Gastroesophageal sphincter (tissue), 4 donors: ENCODE results near the gene BCAS3. TPM values are rescaled to one million over a fixed set of nuclear protein-coding genes. Genes with fewer than 3 reads are reported as not detected.
"Not testable (repeated sequence)": the region's sequence is repeated elsewhere in the genome, so short reads cannot be mapped to it uniquely, and the experiment has no call there.

Experiments
- ATAC-seq: fragments of 150-250 bp; one replicate; pipeline ENCODE4 v1.9.1; 2016; ENCODE audit warnings: mild to moderate bottlenecking, moderate library complexity
- H3K27ac ChIP-seq, 4 donors: fragments of 200-600 bp; sonication (generic) in 3 of 4; 1 replicate in 3 of 4; 2 replicates in 1 of 4; pipeline ENCODE4 v1.5.1; 2016 to 2019
- H3K27me3 ChIP-seq: fragments of 200-600 bp; sonication (generic); one replicate; pipeline ENCODE4 v1.5.1; 2019
- H3K36me3 ChIP-seq, 2 donors: fragments of 200-600 bp; sonication (generic); one replicate each; pipeline ENCODE4 v1.5.1; 2019; ENCODE audit warnings: control low read depth in 1 of 2
- H3K4me1 ChIP-seq, 3 donors: fragments of 200-600 bp; sonication (generic); 1 replicate in 2 of 3; 2 replicates in 1 of 3; pipeline ENCODE4 v1.5.1; 2016 to 2019; ENCODE audit warnings: control low read depth in 2 of 3
- H3K4me3 ChIP-seq, 2 donors: fragments of 200-600 bp; sonication (generic); one replicate each; pipeline ENCODE4 v1.5.1; 2019; ENCODE audit warnings: mild to moderate bottlenecking in 1 of 2, moderate library complexity in 1 of 2
- H3K9me3 ChIP-seq, 3 donors: fragments of 200-600 bp; sonication (generic); one replicate each; pipeline ENCODE4 v1.5.1; 2017 to 2019; ENCODE audit warnings: control low read depth in 2 of 3
- EP300 ChIP-seq: sonication (generic); formaldehyde crosslinking; IDR thresholded peaks from one replicate; pipeline ENCODE4 v1.6.1; 2017; ENCODE audit warnings: antibody characterized with exemption, mild to moderate bottlenecking
- POLR2A ChIP-seq, 2 donors: fragments of 450-650 bp; IDR thresholded peaks; one replicate each; pipeline ENCODE4 v1.6.1; 2017; ENCODE audit warnings: antibody characterized with exemption in 2 of 2, mild to moderate bottlenecking in 2 of 2, moderate library complexity in 1 of 2
- POLR2AphosphoS5 ChIP-seq: sonication (generic); formaldehyde crosslinking; IDR thresholded peaks from one replicate; pipeline ENCODE4 v1.6.1; 2017; ENCODE audit warnings: antibody characterized with exemption
- WGBS, 2 donors: methylation state at CpG; one replicate each; pipeline ENCODE4 v1.1.5; 2018; ENCODE audit warnings: low coverage in 1 of 2; 5-methylcytosine and 5-hydroxymethylcytosine counted together
- total RNA-seq, 4 donors: library from RNA; depleted of rRNA; stranded (reverse); fragments of >200 nt; gene quantifications; one replicate each; pipeline ENCODE4 v1.1.0, GENCODE V29; 2016
- TF ChIP-seq, protein P1 (sequence below), 4 experiments: fragments of 200-600 bp in 2 of 4; fragments of 450-650 bp in 2 of 4; sonication (generic) in 1 of 4; IDR thresholded peaks; one replicate each; pipeline ENCODE4 v1.5.1; 2017 to 2019; ENCODE audit warnings: antibody characterized with exemption in 4 of 4, mild to moderate bottlenecking in 2 of 4, moderate library complexity in 2 of 4

Gene BCAS3
- total RNA-seq, 4 donors from 2014 or later, result 18.8 to 37.0 (median 34.5) TPM

DNA sequence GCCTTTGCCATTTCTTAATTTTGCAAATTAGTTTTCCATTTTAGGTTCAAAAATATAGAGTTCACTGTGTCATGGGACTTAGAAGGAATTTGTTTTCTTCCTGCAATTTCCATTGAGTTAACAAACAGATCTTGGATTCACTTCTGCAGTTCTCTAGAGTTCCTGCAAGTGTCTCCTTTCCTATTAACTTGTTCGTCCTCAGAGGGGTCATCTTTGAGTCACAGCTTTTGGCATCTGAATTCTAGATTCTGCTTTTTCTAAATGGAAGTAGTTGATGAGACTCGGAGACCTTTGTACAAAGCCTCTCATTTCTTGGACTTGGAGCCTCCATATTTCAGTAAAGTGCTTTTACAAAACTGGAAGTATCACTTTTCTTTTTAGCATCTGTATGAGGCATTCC is 323.3 kb downstream of the BCAS3 start:
- ATAC-seq, result no peak
- H3K27ac ChIP-seq, result no peak overlapping the region
- TF ChIP-seq, protein P1, sequence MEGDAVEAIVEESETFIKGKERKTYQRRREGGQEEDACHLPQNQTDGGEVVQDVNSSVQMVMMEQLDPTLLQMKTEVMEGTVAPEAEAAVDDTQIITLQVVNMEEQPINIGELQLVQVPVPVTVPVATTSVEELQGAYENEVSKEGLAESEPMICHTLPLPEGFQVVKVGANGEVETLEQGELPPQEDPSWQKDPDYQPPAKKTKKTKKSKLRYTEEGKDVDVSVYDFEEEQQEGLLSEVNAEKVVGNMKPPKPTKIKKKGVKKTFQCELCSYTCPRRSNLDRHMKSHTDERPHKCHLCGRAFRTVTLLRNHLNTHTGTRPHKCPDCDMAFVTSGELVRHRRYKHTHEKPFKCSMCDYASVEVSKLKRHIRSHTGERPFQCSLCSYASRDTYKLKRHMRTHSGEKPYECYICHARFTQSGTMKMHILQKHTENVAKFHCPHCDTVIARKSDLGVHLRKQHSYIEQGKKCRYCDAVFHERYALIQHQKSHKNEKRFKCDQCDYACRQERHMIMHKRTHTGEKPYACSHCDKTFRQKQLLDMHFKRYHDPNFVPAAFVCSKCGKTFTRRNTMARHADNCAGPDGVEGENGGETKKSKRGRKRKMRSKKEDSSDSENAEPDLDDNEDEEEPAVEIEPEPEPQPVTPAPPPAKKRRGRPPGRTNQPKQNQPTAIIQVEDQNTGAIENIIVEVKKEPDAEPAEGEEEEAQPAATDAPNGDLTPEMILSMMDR (IDR thresholded peaks at IDR 0.05), result peak in 2 of 4 experiments; percentile 19 to 31
- TF ChIP-seq EP300, result no peak
- H3K36me3 ChIP-seq, result no peaks in the 10 kb centered on the region
- 23 to 38% methylated on average over 2 of the region's 2 CpGs for WGBS, 2 donors
- H3K4me3 ChIP-seq, result no peak overlapping the region
- H3K4me1 ChIP-seq, result peaks cover 0 to 8% (median 0%) of the 10 kb centered on the region in 3 donors
- no peaks in the 10 kb centered on the region for H3K9me3 ChIP-seq
- H3K27me3 ChIP-seq, result no peaks in the 10 kb centered on the region

DNA sequence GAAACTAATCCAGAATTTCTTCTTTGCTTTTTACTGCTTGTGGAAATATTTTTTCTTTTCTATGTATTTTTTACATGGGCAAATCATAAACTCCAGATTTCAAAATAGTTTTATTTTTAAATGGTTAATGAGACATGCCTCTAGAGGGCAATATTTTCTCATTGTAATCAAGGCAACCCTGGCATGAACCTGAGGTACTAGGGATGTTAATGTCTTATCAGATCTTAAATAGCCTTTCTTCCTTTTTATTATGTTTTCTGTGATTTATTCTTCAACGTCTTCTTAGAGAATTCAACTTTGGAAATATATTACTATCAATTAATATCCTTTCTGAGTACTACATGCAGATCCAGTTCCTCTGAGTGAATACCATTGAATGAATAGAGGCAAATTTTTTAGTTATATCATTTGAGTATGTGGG is 324.7 kb downstream of the BCAS3 start:
- Histone ChIP-seq H3K4me3 (no peak overlapping the region), H3K27ac (no peak overlapping the region), H3K4me1 (peaks cover 0 to 8% (median 0%) of the 10 kb centered on the region in 3 donors), H3K9me3 (no peaks in the 10 kb centered on the region), H3K36me3 (no peaks in the 10 kb centered on the region), H3K27me3 (no peaks in the 10 kb centered on the region)
- 0% methylated on average over 1 of the region's 1 CpG for WGBS, 2 donors
- ATAC-seq, result no peak
- no peak for TF ChIP-seq EP300
- TF ChIP-seq, protein P1 (IDR thresholded peaks at IDR 0.05), result peak; percentile 43 to 58 (median 52)
- no peak for TF ChIP-seq POLR2A (IDR thresholded peaks at IDR 0.05)
- TF ChIP-seq POLR2AphosphoS5, result no peak

DNA sequence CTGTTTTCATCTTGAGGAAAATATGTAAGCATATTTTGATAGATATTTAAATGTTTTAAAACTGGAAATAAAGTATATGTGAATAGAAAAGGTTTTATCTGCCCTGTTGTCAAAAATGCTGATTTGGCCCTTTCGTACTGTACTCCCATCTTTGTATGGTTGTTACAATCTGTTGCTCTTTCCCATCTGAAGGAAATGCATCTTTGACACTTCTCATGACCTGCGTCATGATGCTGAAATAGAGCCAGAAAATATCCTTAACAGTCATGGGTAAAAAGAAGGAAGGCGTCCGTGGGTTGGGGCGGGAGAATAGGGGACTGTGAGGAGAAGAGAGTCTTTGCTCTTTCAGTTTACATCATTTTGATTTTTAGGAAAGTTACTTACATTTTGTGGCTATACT is 327.7 kb downstream of the BCAS3 start:
- no peak overlapping the region for H3K4me3 ChIP-seq
- peaks cover 0 to 21% (median 2%) of the 10 kb centered on the region in 3 donors for H3K4me1 ChIP-seq
- no peaks in the 10 kb centered on the region for H3K9me3 ChIP-seq
- no peak for TF ChIP-seq EP300
- TF ChIP-seq POLR2AphosphoS5, result no peak
- TF ChIP-seq, protein P1 (IDR thresholded peaks at IDR 0.05), result no peak
- TF ChIP-seq POLR2A (IDR thresholded peaks at IDR 0.05), result no peak
- WGBS, 2 donors, result 86 to 96% methylated on average over 5 of the region's 5 CpGs
- H3K36me3 ChIP-seq, result no peaks in the 10 kb centered on the region
- ATAC-seq, result no peak
- H3K27me3 ChIP-seq, result no peaks in the 10 kb centered on the region
- no peak overlapping the region for H3K27ac ChIP-seq

DNA sequence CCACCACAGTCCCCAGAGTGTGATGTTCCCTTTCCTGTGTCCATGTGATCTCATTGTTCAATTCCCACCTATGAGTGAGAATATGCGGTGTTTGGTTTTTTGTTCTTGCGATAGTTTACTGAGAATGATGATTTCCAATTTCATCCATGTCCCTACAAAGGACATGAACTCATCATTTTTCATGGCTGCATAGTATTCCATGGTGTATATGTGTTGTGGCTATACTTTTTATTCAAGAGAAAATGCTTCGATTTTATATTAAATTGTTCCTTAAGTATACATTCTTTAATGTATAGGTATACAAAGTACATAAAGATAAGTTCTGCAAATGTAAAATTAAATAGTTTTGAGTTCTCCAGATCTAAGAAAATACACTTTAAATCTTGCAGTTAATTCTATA is 328.3 kb downstream of the BCAS3 start:
- 95 to 100% methylated on average over 2 to 3 of the region's 3 CpGs for WGBS, 2 donors
- H3K4me3 ChIP-seq, H3K36me3 ChIP-seq, ATAC-seq, H3K27me3 ChIP-seq, H3K9me3 ChIP-seq, H3K27ac ChIP-seq: not testable (repeated sequence)
- H3K4me1 ChIP-seq, result peaks cover 0 to 17% (median 2%) of the 10 kb centered on the region in 3 donors

DNA sequence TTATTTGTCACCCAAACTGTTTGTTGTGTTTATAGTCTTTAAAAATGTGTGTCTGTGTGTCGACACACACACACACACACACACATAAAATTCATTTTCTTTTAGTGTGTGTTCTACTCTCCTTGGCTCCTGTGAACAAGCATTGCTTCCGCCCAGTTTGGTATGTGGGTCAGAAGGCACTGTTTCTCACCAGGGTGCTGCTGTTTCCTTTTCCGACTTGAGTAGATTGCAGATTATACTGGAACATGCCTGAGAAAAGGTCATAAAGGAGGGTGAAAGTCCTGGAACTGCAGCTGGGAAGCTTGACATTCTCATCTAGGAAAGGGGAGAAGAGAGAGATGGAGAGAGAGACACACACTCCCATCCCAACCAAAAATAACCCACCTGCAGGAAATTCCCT is 330.3 kb downstream of the BCAS3 start:
- H3K27ac ChIP-seq, result peak overlapping the region in 1 of 4 donors; percentile 19
- H3K27me3 ChIP-seq, result no peaks in the 10 kb centered on the region
- no peak for ATAC-seq
- H3K9me3 ChIP-seq, result no peaks in the 10 kb centered on the region
- 60 to 67% methylated on average over 1 to 3 of the region's 3 CpGs for WGBS, 2 donors
- H3K4me1 ChIP-seq, result peaks cover 0 to 14% (median 2%) of the 10 kb centered on the region in 3 donors
- TF ChIP-seq POLR2AphosphoS5 (no peak), POLR2A (IDR thresholded peaks at IDR 0.05) (no peak), EP300 (no peak)
- TF ChIP-seq, protein P1 (IDR thresholded peaks at IDR 0.05), result no peak
- no peak overlapping the region for H3K4me3 ChIP-seq
- no peaks in the 10 kb centered on the region for H3K36me3 ChIP-seq
